ENCODE measurements around the gene TMEM272. TPM values are rescaled to one million over a fixed set of nuclear protein-coding genes. Genes with fewer than 3 reads are reported as not detected.
A peak's percentile ranks its signal among the peaks of the same experiment; 100 is the strongest.

TMEM272 gene
- total RNA-seq, 1 experiment from 2014 or later: 0.17 TPM

GRCh38 chr13:51816604-51817249 is 28.2 kb downstream of the TMEM272 start:
- BruUV-seq (replicated peaks): no TSS peak
- peak; percentile 79 for ATAC-seq
- H3K27ac ChIP-seq (ENCODE audit: low read depth, low read length): no peak overlapping the region
- CTCF ChIA-PET: interaction anchor here (1.2 to 2.7 kb wide), 3 partner anchors 17 to 311 kb away, joined by 5 to 22 read pairs (median 10); partner anchors contain the start of gene NEK5
- no peaks in the 10 kb centered on the region for H3K9me2 ChIP-seq (ENCODE audit: insufficient read depth)
- H3K4me3 ChIP-seq (replicated peaks in 1 of 2; ENCODE audit: low read depth in 1 of 2, low read length in 2 of 2): 0 out of 4 replicates have a peak overlapping the region, but pooled peaks of 1 of the 2 experiments have one; percentile 11
- POLR2A ChIA-PET: interaction anchor here (0.8 kb wide), 1 partner anchor 364 kb away, joined by 3 read pairs; the partner anchor contains the start of gene INTS6
- H2AFZ ChIP-seq (ENCODE audit: low read depth, low read length, poor library complexity, severe bottlenecking): peak overlapping the region; percentile 71
- H3K27me3 ChIP-seq (ENCODE audit: insufficient read depth, low read length): peaks cover 6% of the 10 kb centered on the region; the same call in 1 of the 2 replicates
- RAD21 ChIA-PET (ENCODE audit: low non-redundant PET in 1 of 2, low total read pairs in 2 of 2, uncharacterized antibody in 2 of 2, unreplicated experiment in 2 of 2): no interaction called here
- TF ChIP-seq TCF7L2 (IDR thresholded peaks at IDR 0.05; ENCODE audit: borderline replicate concordance, extremely low read depth, insufficient read depth, insufficient read length) (no peak), SP1 (IDR thresholded peaks at IDR 0.05; ENCODE audit: low read depth) (0 out of 2 replicates have a peak, but pooled peaks have one; percentile 12), ZNF274 (IDR thresholded peaks at IDR 0.05; ENCODE audit: low read depth, low read length) (no peak), FOSL1 (IDR thresholded peaks at IDR 0.05; ENCODE audit: low read depth) (peak; percentile 32; the same call in 1 of the 2 replicates), JUND (IDR thresholded peaks at IDR 0.05) (peak; percentile 34; the same call in 1 of the 2 replicates)
- TF ChIP-seq, protein P1, sequence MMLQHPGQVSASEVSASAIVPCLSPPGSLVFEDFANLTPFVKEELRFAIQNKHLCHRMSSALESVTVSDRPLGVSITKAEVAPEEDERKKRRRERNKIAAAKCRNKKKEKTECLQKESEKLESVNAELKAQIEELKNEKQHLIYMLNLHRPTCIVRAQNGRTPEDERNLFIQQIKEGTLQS (IDR thresholded peaks at IDR 0.05): no peak
- peak overlapping the region; percentile 63 for H3K4me2 ChIP-seq (ENCODE audit: low read length)
- no peaks in the 10 kb centered on the region for H4K20me1 ChIP-seq (ENCODE audit: insufficient read depth)
- H3K36me3 ChIP-seq (ENCODE audit: control insufficient read depth in 1 of 2, insufficient read depth in 2 of 2, low read length in 2 of 2): no peaks in the 10 kb centered on the region
- H3K79me2 ChIP-seq (ENCODE audit: insufficient read depth, low read length): no peaks in the 10 kb centered on the region
- peaks cover 0 to 28% of the 10 kb centered on the region in 2 experiments; a peak in 3 of 4 replicates for H3K4me1 ChIP-seq (ENCODE audit: control insufficient read depth in 1 of 2, insufficient read depth in 2 of 2, low read length in 2 of 2)
- H3K9me3 ChIP-seq (ENCODE audit: control insufficient read depth in 1 of 2, insufficient read depth in 1 of 2, low read depth in 1 of 2, low read length in 2 of 2): no peaks in the 10 kb centered on the region
- DNase-seq (ENCODE audit: low read depth, low spot score): peak; percentile 23
- intact Hi-C loops (cut with micrococcal nuclease): no loop called here
- H3K9ac ChIP-seq (ENCODE audit: low read length): no peak overlapping the region

- Histone ChIP-seq H3K9me2 (ENCODE audit: insufficient read depth) (no peaks in the 10 kb centered on the region), H3K79me2 (ENCODE audit: insufficient read depth, low read length) (no peaks in the 10 kb centered on the region), H3K9me3 (ENCODE audit: control insufficient read depth in 1 of 2, insufficient read depth in 1 of 2, low read depth in 1 of 2, low read length in 2 of 2) (no peaks in the 10 kb centered on the region), H2AFZ (ENCODE audit: low read depth, low read length, poor library complexity, severe bottlenecking) (no peak overlapping the region), H3K27ac (ENCODE audit: low read depth, low read length) (no peak overlapping the region), H3K4me2 (ENCODE audit: low read length) (no peak overlapping the region), H3K9ac (ENCODE audit: low read length) (no peak overlapping the region), H3K36me3 (ENCODE audit: control insufficient read depth in 1 of 2, insufficient read depth in 2 of 2, low read length in 2 of 2) (no peaks in the 10 kb centered on the region), H3K27me3 (ENCODE audit: insufficient read depth, low read length) (peaks cover 3% of the 10 kb centered on the region; the same call in 1 of the 2 replicates), H3K4me1 (ENCODE audit: control insufficient read depth in 1 of 2, insufficient read depth in 2 of 2, low read length in 2 of 2) (peaks cover 0 to 31% of the 10 kb centered on the region in 2 experiments; a peak in 3 of 4 replicates), H4K20me1 (ENCODE audit: insufficient read depth) (no peaks in the 10 kb centered on the region), H3K4me3 (replicated peaks in 1 of 2; ENCODE audit: low read depth in 1 of 2, low read length in 2 of 2) (no peak overlapping the region)
- DNase-seq (ENCODE audit: low read depth, low spot score) (no peak), ATAC-seq (no peak)
- CTCF ChIA-PET: interaction anchor here (0.6 to 2.7 kb wide), 9 partner anchors 17 to 385 kb away, joined by 3 to 22 read pairs (median 4); partner anchors contain the start of genes NEK5 and TMEM272
- BruUV-seq (replicated peaks): no TSS peak
- RAD21 ChIA-PET (ENCODE audit: low non-redundant PET in 1 of 2, low total read pairs in 2 of 2, uncharacterized antibody in 2 of 2, unreplicated experiment in 2 of 2): no interaction called here
- POLR2A ChIA-PET: interaction anchor here (0.8 kb wide), 1 partner anchor 363 kb away, joined by 3 read pairs; the partner anchor contains the start of gene INTS6
- intact Hi-C loops (cut with micrococcal nuclease): loop anchor here (1.0 kb wide), 2 partner anchors 311 to 385 kb away; no protein-coding TSS in a partner anchor
- TF ChIP-seq TCF7L2 (IDR thresholded peaks at IDR 0.05; ENCODE audit: borderline replicate concordance, extremely low read depth, insufficient read depth, insufficient read length): no peak
- TF ChIP-seq, protein P1 (IDR thresholded peaks at IDR 0.05): no peak
- TF ChIP-seq ELF1 (IDR thresholded peaks at IDR 0.05; ENCODE audit: borderline replicate concordance, low read depth): no peak
- TF ChIP-seq FOSL1 (IDR thresholded peaks at IDR 0.05; ENCODE audit: low read depth): no peak
- TF ChIP-seq EZH2phosphoT487 (IDR thresholded peaks at IDR 0.05; ENCODE audit: borderline replicate concordance): no peak
- TF ChIP-seq POLR2AphosphoS5 (IDR thresholded peaks at IDR 0.05; ENCODE audit: low read depth, low read length): no peak
- no peak for TF ChIP-seq CEBPB (IDR thresholded peaks at IDR 0.05; ENCODE audit: low read depth)
- TF ChIP-seq ZNF274 (IDR thresholded peaks at IDR 0.05; ENCODE audit: low read depth, low read length): no peak
- TF ChIP-seq MAX (IDR thresholded peaks at IDR 0.05): no peak
- TF ChIP-seq, protein P2, sequence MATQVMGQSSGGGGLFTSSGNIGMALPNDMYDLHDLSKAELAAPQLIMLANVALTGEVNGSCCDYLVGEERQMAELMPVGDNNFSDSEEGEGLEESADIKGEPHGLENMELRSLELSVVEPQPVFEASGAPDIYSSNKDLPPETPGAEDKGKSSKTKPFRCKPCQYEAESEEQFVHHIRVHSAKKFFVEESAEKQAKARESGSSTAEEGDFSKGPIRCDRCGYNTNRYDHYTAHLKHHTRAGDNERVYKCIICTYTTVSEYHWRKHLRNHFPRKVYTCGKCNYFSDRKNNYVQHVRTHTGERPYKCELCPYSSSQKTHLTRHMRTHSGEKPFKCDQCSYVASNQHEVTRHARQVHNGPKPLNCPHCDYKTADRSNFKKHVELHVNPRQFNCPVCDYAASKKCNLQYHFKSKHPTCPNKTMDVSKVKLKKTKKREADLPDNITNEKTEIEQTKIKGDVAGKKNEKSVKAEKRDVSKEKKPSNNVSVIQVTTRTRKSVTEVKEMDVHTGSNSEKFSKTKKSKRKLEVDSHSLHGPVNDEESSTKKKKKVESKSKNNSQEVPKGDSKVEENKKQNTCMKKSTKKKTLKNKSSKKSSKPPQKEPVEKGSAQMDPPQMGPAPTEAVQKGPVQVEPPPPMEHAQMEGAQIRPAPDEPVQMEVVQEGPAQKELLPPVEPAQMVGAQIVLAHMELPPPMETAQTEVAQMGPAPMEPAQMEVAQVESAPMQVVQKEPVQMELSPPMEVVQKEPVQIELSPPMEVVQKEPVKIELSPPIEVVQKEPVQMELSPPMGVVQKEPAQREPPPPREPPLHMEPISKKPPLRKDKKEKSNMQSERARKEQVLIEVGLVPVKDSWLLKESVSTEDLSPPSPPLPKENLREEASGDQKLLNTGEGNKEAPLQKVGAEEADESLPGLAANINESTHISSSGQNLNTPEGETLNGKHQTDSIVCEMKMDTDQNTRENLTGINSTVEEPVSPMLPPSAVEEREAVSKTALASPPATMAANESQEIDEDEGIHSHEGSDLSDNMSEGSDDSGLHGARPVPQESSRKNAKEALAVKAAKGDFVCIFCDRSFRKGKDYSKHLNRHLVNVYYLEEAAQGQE (IDR thresholded peaks at IDR 0.05; ENCODE audit: low read depth): no peak
- no peak for TF ChIP-seq YY1 (IDR thresholded peaks at IDR 0.05; ENCODE audit: extremely low read depth, insufficient replicate concordance, low read depth, low read length)
- no peak for TF ChIP-seq POLR2A (IDR thresholded peaks at IDR 0.05; ENCODE audit: borderline replicate concordance, extremely low read depth, insufficient read depth, insufficient read length)
- TF ChIP-seq JUND (IDR thresholded peaks at IDR 0.05): no peak
These were observed 29.1 kb downstream of the TMEM272 start for GRCh38 chr13:51815848-51816247.
